ENCODE measurements around the gene PLA2G2C. TPM values are rescaled to one million over a fixed set of nuclear protein-coding genes. Genes with fewer than 3 reads are reported as not detected.

Gene PLA2G2C
- total and polyA plus RNA-seq, 2 donors (not counting 1 experiment from before 2014, with no cell fraction given): 0.03 TPM; not detected in 1

GRCh38 chr1:20143734-20144565, 42.4 kb downstream of the PLA2G2C start:
- 81% methylated on average over 13 of the region's 13 CpGs for WGBS (ENCODE audit: insufficient coverage)
- intact Hi-C loops (cut with micrococcal nuclease): no loop called here
- H4K20me1 ChIP-seq (ENCODE audit: control insufficient read depth, insufficient read depth, low read length, poor library complexity, severe bottlenecking): no peaks in the 10 kb centered on the region
- ATAC-seq (ENCODE audit: low read depth) (no peak), DNase-seq (no peak)
- no peaks in the 10 kb centered on the region for H3K4me1 ChIP-seq (ENCODE audit: control insufficient read depth in 2 of 2, insufficient read depth in 2 of 2, low read length in 2 of 2)
- no peaks in the 10 kb centered on the region for H3K79me2 ChIP-seq (ENCODE audit: control insufficient read depth, insufficient read depth, low read length)
- H3K27me3 ChIP-seq (replicated peaks in 1 of 4; ENCODE audit: control extremely low read depth in 1 of 4, control insufficient read depth in 3 of 4, insufficient read depth in 4 of 4, low read length in 3 of 4): peaks cover 0 to 6% (median 0%) of the 10 kb centered on the region in 4 experiments
- TF ChIP-seq CTCF (IDR thresholded peaks at IDR 0.05) (no peak), EZH2 (IDR thresholded peaks at IDR 0.05; ENCODE audit: borderline replicate concordance, insufficient read depth, low read depth, low read length, poor library complexity, severe bottlenecking) (no peak)
- Mint-ChIP-seq H3K27ac (no peak overlapping the region), H3K27me3 (no peaks in the 10 kb centered on the region), H3K4me3 (no peak overlapping the region), H3K9me3 (ENCODE audit: insufficient read depth) (no peaks in the 10 kb centered on the region), H3K4me1 (no peaks in the 10 kb centered on the region)
- no peaks in the 10 kb centered on the region for H3K36me3 ChIP-seq (replicated peaks in 1 of 2; ENCODE audit: control extremely low read depth in 1 of 2, control insufficient read depth in 1 of 2, extremely low read depth in 1 of 2, insufficient read depth in 2 of 2, low read length in 1 of 2)
- no peak overlapping the region for H3K4me2 ChIP-seq (replicated peaks; ENCODE audit: low read depth, low read length, poor library complexity, severe bottlenecking)
- no peak overlapping the region for H3K27ac ChIP-seq (ENCODE audit: low read length in 2 of 2)
- peaks cover 0 to 4% (median 0%) of the 10 kb centered on the region in 3 donors for H3K9me3 ChIP-seq (ENCODE audit: control extremely low read depth in 1 of 3, control insufficient read depth in 2 of 3, insufficient read depth in 1 of 3, low read length in 2 of 3)
- POLR2A ChIA-PET: no interaction called here
- H2AFZ ChIP-seq (ENCODE audit: insufficient read depth, low read depth, low read length, poor library complexity, severe bottlenecking): no peak overlapping the region
- CTCF ChIA-PET: interaction anchor here (1.7 to 2.2 kb wide), 2 partner anchors 8 to 42 kb away, joined by 5 to 9 read pairs; no protein-coding TSS in a partner anchor
- H3K9ac ChIP-seq (ENCODE audit: low read length): no peak overlapping the region
- no peak overlapping the region for H3K4me3 ChIP-seq (ENCODE audit: control extremely low read depth in 1 of 5, extremely low read depth in 1 of 5, insufficient read depth in 1 of 5, low read depth in 2 of 5, low read length in 4 of 5)

GRCh38 chr1:20143318-20143717, 43.0 kb downstream of the PLA2G2C start:
- WGBS (ENCODE audit: insufficient coverage): 85% methylated on average over 8 of the region's 8 CpGs
- POLR2A ChIA-PET: no interaction called here
- intact Hi-C loops (cut with micrococcal nuclease): no loop called here

More at GRCh38 chr1:20143318-20143717, 43.0 kb downstream of the PLA2G2C start:
- H3K27me3 Mint-ChIP-seq: no peaks in the 10 kb centered on the region
- H3K9ac ChIP-seq (ENCODE audit: low read length): no peak overlapping the region
- H3K4me3 ChIP-seq (ENCODE audit: control extremely low read depth in 1 of 5, extremely low read depth in 1 of 5, insufficient read depth in 1 of 5, low read depth in 2 of 5, low read length in 4 of 5): no peak overlapping the region
- DNase-seq (no peak), ATAC-seq (ENCODE audit: low read depth) (no peak)
- no peaks in the 10 kb centered on the region for H3K4me1 ChIP-seq (ENCODE audit: control insufficient read depth in 2 of 2, insufficient read depth in 2 of 2, low read length in 2 of 2)
- H3K4me3 Mint-ChIP-seq: no peak overlapping the region
- no peaks in the 10 kb centered on the region for H3K4me1 Mint-ChIP-seq
- H2AFZ ChIP-seq (ENCODE audit: insufficient read depth, low read depth, low read length, poor library complexity, severe bottlenecking): no peak overlapping the region
- TF ChIP-seq CTCF (IDR thresholded peaks at IDR 0.05): no peak
- H3K27ac Mint-ChIP-seq: no peak overlapping the region
- CTCF ChIA-PET: interaction anchor here (1.7 to 2.2 kb wide), 2 partner anchors 9 to 41 kb away, joined by 5 to 9 read pairs; no protein-coding TSS in a partner anchor
- H3K79me2 ChIP-seq (ENCODE audit: control insufficient read depth, insufficient read depth, low read length): no peaks in the 10 kb centered on the region
- H3K36me3 ChIP-seq (replicated peaks in 1 of 2; ENCODE audit: control extremely low read depth in 1 of 2, control insufficient read depth in 1 of 2, extremely low read depth in 1 of 2, insufficient read depth in 2 of 2, low read length in 1 of 2): no peaks in the 10 kb centered on the region
- H3K9me3 Mint-ChIP-seq (ENCODE audit: insufficient read depth): no peaks in the 10 kb centered on the region
- peaks cover 0 to 4% (median 0%) of the 10 kb centered on the region in 3 donors for H3K9me3 ChIP-seq (ENCODE audit: control extremely low read depth in 1 of 3, control insufficient read depth in 2 of 3, insufficient read depth in 1 of 3, low read length in 2 of 3)
- H3K4me2 ChIP-seq (replicated peaks; ENCODE audit: low read depth, low read length, poor library complexity, severe bottlenecking): no peak overlapping the region
- no peaks in the 10 kb centered on the region for H4K20me1 ChIP-seq (ENCODE audit: control insufficient read depth, insufficient read depth, low read length, poor library complexity, severe bottlenecking)
- no peak overlapping the region for H3K27ac ChIP-seq (ENCODE audit: low read length in 2 of 2)
- peaks cover 0 to 6% (median 0%) of the 10 kb centered on the region in 4 experiments for H3K27me3 ChIP-seq (replicated peaks in 1 of 4; ENCODE audit: control extremely low read depth in 1 of 4, control insufficient read depth in 3 of 4, insufficient read depth in 4 of 4, low read length in 3 of 4)

Data from B cell (primary cell).